ENCODE measurements around the gene IFFO2. TPM values are rescaled to one million over a fixed set of nuclear protein-coding genes. Genes with fewer than 3 reads are reported as not detected.

IFFO2 gene
- total and polyA plus RNA-seq, 10 of the 15 experiments (the other 5 are each of a cell fraction or from before 2014, with no cell fraction given): 1.2 to 18.4 (median 6.7) TPM

DNA sequence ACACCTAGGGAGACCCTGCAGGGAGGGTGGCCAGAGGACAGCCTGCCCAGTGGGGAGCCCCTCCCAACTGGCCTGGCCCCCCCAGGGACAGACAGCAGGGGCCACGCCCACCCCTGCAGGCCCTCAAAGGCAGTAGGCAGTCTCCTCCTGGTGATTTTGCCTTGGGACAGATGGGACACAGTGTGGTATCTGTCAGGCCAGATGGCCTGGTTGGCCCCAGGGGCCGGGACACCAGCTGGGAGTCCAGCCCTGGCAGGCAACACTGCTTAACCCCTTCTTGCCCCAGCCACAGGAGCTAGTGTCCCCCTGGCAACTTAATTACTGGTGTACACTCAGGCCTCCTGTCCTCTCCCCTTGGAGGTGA lies 17.8 kb downstream of the IFFO2 start (continued):
- TF ChIP-seq, protein P1, sequence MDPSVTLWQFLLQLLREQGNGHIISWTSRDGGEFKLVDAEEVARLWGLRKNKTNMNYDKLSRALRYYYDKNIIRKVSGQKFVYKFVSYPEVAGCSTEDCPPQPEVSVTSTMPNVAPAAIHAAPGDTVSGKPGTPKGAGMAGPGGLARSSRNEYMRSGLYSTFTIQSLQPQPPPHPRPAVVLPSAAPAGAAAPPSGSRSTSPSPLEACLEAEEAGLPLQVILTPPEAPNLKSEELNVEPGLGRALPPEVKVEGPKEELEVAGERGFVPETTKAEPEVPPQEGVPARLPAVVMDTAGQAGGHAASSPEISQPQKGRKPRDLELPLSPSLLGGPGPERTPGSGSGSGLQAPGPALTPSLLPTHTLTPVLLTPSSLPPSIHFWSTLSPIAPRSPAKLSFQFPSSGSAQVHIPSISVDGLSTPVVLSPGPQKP (IDR thresholded peaks at IDR 0.05; ENCODE audit: low read depth, low read length): no peak
- TF ChIP-seq MEF2B (IDR thresholded peaks at IDR 0.05; ENCODE audit: partially characterized antibody, poor library complexity, severe bottlenecking) (no peak), CEBPB (IDR thresholded peaks at IDR 0.05; ENCODE audit: borderline replicate concordance in 1 of 2, low read depth in 2 of 2, low read length in 2 of 2) (no peak), TAF1 (IDR thresholded peaks at IDR 0.05; ENCODE audit: borderline replicate concordance, low read depth, low read length) (no peak), NFIC (IDR thresholded peaks at IDR 0.05; ENCODE audit: low read depth, low read length) (no peak), FOXK2 (IDR thresholded peaks at IDR 0.05) (no peak), ZNF217 (IDR thresholded peaks at IDR 0.05) (no peak), CBX3 (IDR thresholded peaks at IDR 0.05; ENCODE audit: borderline replicate concordance, low read depth) (no peak)
- TF ChIP-seq, protein P2, sequence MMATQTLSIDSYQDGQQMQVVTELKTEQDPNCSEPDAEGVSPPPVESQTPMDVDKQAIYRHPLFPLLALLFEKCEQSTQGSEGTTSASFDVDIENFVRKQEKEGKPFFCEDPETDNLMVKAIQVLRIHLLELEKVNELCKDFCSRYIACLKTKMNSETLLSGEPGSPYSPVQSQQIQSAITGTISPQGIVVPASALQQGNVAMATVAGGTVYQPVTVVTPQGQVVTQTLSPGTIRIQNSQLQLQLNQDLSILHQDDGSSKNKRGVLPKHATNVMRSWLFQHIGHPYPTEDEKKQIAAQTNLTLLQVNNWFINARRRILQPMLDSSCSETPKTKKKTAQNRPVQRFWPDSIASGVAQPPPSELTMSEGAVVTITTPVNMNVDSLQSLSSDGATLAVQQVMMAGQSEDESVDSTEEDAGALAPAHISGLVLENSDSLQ (IDR thresholded peaks at IDR 0.05): no peak
- TF ChIP-seq, protein P3, sequence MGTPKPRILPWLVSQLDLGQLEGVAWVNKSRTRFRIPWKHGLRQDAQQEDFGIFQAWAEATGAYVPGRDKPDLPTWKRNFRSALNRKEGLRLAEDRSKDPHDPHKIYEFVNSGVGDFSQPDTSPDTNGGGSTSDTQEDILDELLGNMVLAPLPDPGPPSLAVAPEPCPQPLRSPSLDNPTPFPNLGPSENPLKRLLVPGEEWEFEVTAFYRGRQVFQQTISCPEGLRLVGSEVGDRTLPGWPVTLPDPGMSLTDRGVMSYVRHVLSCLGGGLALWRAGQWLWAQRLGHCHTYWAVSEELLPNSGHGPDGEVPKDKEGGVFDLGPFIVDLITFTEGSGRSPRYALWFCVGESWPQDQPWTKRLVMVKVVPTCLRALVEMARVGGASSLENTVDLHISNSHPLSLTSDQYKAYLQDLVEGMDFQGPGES (IDR thresholded peaks at IDR 0.05): no peak
- TF ChIP-seq, protein P4, sequence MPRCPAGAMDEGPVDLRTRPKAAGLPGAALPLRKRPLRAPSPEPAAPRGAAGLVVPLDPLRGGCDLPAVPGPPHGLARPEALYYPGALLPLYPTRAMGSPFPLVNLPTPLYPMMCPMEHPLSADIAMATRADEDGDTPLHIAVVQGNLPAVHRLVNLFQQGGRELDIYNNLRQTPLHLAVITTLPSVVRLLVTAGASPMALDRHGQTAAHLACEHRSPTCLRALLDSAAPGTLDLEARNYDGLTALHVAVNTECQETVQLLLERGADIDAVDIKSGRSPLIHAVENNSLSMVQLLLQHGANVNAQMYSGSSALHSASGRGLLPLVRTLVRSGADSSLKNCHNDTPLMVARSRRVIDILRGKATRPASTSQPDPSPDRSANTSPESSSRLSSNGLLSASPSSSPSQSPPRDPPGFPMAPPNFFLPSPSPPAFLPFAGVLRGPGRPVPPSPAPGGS (IDR thresholded peaks at IDR 0.05; ENCODE audit: borderline replicate concordance, insufficient read depth, low read depth, low read length, poor library complexity, severe bottlenecking): no peak
- TF ChIP-seq, protein P5, sequence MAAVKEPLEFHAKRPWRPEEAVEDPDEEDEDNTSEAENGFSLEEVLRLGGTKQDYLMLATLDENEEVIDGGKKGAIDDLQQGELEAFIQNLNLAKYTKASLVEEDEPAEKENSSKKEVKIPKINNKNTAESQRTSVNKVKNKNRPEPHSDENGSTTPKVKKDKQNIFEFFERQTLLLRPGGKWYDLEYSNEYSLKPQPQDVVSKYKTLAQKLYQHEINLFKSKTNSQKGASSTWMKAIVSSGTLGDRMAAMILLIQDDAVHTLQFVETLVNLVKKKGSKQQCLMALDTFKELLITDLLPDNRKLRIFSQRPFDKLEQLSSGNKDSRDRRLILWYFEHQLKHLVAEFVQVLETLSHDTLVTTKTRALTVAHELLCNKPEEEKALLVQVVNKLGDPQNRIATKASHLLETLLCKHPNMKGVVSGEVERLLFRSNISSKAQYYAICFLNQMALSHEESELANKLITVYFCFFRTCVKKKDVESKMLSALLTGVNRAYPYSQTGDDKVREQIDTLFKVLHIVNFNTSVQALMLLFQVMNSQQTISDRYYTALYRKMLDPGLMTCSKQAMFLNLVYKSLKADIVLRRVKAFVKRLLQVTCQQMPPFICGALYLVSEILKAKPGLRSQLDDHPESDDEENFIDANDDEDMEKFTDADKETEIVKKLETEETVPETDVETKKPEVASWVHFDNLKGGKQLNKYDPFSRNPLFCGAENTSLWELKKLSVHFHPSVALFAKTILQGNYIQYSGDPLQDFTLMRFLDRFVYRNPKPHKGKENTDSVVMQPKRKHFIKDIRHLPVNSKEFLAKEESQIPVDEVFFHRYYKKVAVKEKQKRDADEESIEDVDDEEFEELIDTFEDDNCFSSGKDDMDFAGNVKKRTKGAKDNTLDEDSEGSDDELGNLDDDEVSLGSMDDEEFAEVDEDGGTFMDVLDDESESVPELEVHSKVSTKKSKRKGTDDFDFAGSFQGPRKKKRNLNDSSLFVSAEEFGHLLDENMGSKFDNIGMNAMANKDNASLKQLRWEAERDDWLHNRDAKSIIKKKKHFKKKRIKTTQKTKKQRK (IDR thresholded peaks at IDR 0.05; ENCODE audit: low read depth, low read length): no peak

Measured in GM12878 (cell line).